SK-N-SH treated with all-trans-retinoic acid at 6 μM for 48 hours (cell line): ENCODE results near the gene DHCR24.

ENCODE experiments used
- TSHZ2 ChIP-seq: fragments of 250-450 bp; sonication (Bioruptor Pico); IDR thresholded peaks from 2 replicates; pipeline ENCODE4 v1.5.0; 2020; ENCODE audit warnings: mild to moderate bottlenecking, moderate library complexity
- TF ChIP-seq, protein P1 (sequence below): fragments of 250-450 bp; sonication (Bioruptor Pico); IDR thresholded peaks from 2 replicates; pipeline ENCODE4 v1.5.1; 2020; ENCODE audit warnings: low read depth, mild to moderate bottlenecking, moderate library complexity

DNA sequence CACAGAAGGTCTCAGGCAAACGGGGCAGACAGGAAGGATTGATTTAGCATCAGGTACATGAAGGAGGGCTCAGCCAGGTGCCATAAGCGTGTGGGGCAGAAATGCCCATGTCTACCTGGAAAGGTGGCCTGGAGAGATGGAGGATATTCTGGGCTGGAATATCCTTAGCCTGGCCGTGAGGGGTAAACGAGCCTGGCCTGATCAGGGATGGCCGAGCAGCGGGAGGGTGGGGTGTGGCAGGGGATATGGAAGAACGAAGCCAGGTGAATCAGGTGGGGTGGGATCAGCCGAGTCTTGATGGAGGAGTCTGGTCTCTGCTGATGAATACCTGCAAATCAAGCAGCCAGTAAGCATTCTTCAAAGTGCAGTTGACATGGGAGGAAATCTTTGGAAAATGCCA is 50.4 kb downstream of the DHCR24 start:
- TF ChIP-seq TSHZ2: no peak
- TF ChIP-seq, protein P1, sequence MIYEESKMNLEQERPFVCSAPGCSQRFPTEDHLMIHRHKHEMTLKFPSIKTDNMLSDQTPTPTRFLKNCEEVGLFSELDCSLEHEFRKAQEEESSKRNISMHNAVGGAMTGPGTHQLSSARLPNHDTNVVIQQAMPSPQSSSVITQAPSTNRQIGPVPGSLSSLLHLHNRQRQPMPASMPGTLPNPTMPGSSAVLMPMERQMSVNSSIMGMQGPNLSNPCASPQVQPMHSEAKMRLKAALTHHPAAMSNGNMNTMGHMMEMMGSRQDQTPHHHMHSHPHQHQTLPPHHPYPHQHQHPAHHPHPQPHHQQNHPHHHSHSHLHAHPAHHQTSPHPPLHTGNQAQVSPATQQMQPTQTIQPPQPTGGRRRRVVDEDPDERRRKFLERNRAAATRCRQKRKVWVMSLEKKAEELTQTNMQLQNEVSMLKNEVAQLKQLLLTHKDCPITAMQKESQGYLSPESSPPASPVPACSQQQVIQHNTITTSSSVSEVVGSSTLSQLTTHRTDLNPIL: no peak
